Stimulated activated memory B cell treated with anti-CD40 and anti-IgM and Interleukin-4, amounts not matched to agents 10 μg/mL and 1 μg/mL and 100 μg/mL, for 72 hours (primary cell): ENCODE measurements around the gene CD160.
"Not testable (repeated sequence)": the region's sequence is repeated elsewhere in the genome, so short reads cannot be mapped to it uniquely, and the experiment has no call there.

Experiments used
- ATAC-seq: fragments of 150-1000 bp; cut with Tn5 transposase; 2 replicates; pipeline ENCODE4 v1.10.0; 2021
- H3K27ac Mint-ChIP-seq: one replicate; pipeline ENCODE4 v1.8.0; 2022; ENCODE audit warnings: mild to moderate bottlenecking, mixed read lengths
- H3K27me3 Mint-ChIP-seq: one replicate; pipeline ENCODE4 v1.8.0; 2022; ENCODE audit warnings: mixed read lengths
- H3K36me3 Mint-ChIP-seq: one replicate; pipeline ENCODE4 v1.8.0; 2022; ENCODE audit warnings: mixed read lengths
- H3K4me1 Mint-ChIP-seq: one replicate; pipeline ENCODE4 v1.8.0; 2022; ENCODE audit warnings: mixed read lengths
- H3K4me3 Mint-ChIP-seq: one replicate; pipeline ENCODE4 v1.8.0; 2022; ENCODE audit warnings: mild to moderate bottlenecking, moderate library complexity, mixed read lengths
- H3K9me3 Mint-ChIP-seq: one replicate; pipeline ENCODE4 v1.8.0; 2022; ENCODE audit warnings: mixed read lengths

Gene CD160

GRCh38 chr1:145702826-145703225 lies 16.5 kb upstream of the CD160 start:
- H3K27ac Mint-ChIP-seq, result no peak overlapping the region
- ATAC-seq, result no peak
- no peaks in the 10 kb centered on the region for H3K9me3 Mint-ChIP-seq
- no peaks in the 10 kb centered on the region for H3K36me3 Mint-ChIP-seq
- peaks cover 2% of the 10 kb centered on the region for H3K4me1 Mint-ChIP-seq
- H3K27me3 Mint-ChIP-seq, result peaks cover 8% of the 10 kb centered on the region
- H3K4me3 Mint-ChIP-seq, result no peak overlapping the region

DNA sequence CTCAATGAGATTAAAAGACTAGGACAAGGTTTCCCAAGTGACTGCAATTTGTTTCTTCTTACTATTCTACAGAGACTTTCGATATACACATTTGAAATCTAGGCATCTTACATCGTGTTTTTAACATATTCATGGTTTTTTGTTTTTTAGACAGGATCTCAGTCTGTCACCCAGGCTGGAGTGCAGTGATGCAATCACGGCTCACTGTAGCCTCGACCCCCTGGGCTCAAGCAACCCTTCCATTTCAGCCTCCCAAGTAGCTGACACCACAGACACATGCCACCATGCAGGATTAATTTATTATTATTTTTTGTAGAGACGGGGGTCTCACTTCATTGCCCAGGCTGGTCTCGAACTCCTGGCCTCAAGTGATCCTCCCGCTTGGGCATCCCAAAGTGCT lies 13.7 kb upstream of the CD160 start:
- H3K9me3 Mint-ChIP-seq, result peaks cover 2% of the 10 kb centered on the region
- no peak overlapping the region for H3K4me3 Mint-ChIP-seq
- H3K27ac Mint-ChIP-seq, result no peak overlapping the region
- peaks cover 17% of the 10 kb centered on the region for H3K27me3 Mint-ChIP-seq
- no peaks in the 10 kb centered on the region for H3K36me3 Mint-ChIP-seq
- ATAC-seq, result no peak
- peaks cover 6% of the 10 kb centered on the region for H3K4me1 Mint-ChIP-seq

DNA sequence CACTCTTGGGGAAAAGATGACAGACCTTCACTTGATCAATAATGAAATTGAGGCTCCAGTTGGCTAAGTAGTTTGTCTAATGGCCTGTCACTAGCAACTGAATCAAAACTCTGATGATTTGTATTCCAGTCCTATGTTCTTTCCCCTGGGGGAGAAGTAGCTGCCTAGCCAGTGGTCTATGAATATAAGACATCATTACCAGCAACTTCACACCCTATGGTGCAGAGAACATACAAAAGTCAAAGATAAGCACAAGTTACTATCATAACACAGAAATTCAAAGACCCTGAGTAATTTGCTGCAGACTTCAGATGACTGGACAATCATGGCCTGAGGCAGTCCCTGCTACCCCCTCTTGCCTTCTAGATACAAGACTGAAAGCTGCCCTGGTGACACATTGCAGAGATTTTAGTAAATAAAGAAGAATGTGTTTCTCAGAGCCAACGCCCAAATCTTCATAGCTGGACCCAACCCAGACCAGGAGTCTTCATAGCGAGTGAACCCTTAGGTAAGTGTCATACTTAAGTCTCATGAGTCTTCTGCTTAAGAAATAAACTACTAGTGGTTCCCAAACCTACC lies 13.1 kb upstream of the CD160 start:
- peaks cover 17% of the 10 kb centered on the region for H3K27me3 Mint-ChIP-seq
- ATAC-seq, result no peak
- peaks cover 2% of the 10 kb centered on the region for H3K9me3 Mint-ChIP-seq
- no peaks in the 10 kb centered on the region for H3K36me3 Mint-ChIP-seq
- H3K4me1 Mint-ChIP-seq, result peaks cover 6% of the 10 kb centered on the region
- H3K4me3 Mint-ChIP-seq, result no peak overlapping the region
- no peak overlapping the region for H3K27ac Mint-ChIP-seq

GRCh38 chr1:145707183-145707867 lies 12.0 kb upstream of the CD160 start, which contains the start of gene PDZK1:
TSS of gene PDZK1 (minus strand) at chr1:145707368. CDS start at chr1:145688021, 19,347 bp downstream.
- no peak for ATAC-seq
- H3K36me3 Mint-ChIP-seq, result no peaks in the 10 kb centered on the region
- no peak within 1 kb of the TSS for H3K27ac Mint-ChIP-seq
- peaks cover 6% of the 10 kb centered on the region for H3K4me1 Mint-ChIP-seq
- no peak within 1 kb of the TSS for H3K4me3 Mint-ChIP-seq
- peaks cover 17% of the 10 kb centered on the region for H3K27me3 Mint-ChIP-seq
- H3K9me3 Mint-ChIP-seq, result peaks cover 2% of the 10 kb centered on the region

DNA sequence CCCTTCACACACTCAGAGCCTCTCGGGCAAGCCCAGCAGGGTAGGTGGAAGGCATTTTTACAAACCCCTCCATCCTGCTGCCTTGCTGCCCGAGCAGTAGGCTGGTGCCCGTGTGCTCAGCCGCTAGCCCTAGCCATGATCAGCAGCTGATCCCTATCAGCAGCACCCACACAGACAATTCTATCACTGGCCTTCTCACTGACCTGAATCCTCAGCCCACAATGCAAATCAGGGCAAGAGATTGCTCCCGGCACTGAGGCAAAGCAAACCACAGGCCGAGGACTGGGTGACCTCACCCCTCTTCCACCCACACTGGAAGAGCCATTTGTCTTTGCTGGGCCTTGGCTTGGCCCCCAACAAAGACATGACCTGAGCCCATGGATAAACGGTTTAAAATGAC lies 11.2 kb upstream of the CD160 start:
- peaks cover 2% of the 10 kb centered on the region for H3K9me3 Mint-ChIP-seq
- H3K36me3 Mint-ChIP-seq, result no peaks in the 10 kb centered on the region
- H3K4me1 Mint-ChIP-seq, result peaks cover 6% of the 10 kb centered on the region
- no peak overlapping the region for H3K4me3 Mint-ChIP-seq
- peaks cover 15% of the 10 kb centered on the region for H3K27me3 Mint-ChIP-seq
- no peak overlapping the region for H3K27ac Mint-ChIP-seq
- ATAC-seq, result no peak

DNA sequence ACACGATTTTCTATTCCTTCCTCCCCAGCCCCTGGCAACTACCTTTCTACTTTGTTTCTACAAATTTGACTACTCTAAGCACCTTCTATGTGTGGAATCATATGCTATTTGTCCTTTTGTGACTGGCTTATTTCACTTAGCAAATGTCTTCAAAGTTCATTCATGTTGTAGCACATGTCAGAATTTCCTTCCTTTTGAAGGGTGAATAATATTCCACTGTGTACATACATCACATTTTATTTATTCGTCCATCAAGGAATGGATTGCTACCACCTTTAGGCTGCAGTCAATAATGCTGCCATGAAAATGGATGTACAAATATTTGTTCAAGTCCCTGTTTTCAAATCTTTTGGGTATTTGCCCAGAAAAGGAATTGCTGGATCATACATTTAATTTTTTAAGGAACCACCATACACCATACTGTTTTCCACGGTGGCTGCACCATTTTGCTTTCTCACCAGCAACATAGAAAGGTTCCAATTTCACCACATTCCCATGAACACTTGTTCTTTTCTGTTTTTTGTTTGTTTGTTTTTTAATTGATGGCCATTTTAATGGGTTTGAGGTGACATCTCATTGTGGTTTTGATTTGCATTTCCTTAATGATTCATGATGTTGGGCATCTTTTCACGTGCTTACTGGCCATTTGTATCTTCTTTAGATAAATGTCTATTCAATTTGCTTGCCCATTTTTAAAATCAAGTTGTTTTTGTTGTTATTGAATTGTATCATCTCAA lies 8.8 kb upstream of the CD160 start:
- Mint-ChIP-seq H3K27ac (no peak overlapping the region), H3K4me1 (peaks cover 6% of the 10 kb centered on the region), H3K4me3 (no peak overlapping the region), H3K27me3 (peaks cover 8% of the 10 kb centered on the region), H3K9me3 (peaks cover 2% of the 10 kb centered on the region), H3K36me3 (no peaks in the 10 kb centered on the region)
- ATAC-seq, result no peak

- ATAC-seq, result no peak
- Mint-ChIP-seq H3K4me1 (peaks cover 6% of the 10 kb centered on the region), H3K9me3 (peaks cover 2% of the 10 kb centered on the region), H3K36me3 (no peaks in the 10 kb centered on the region), H3K4me3 (no peak overlapping the region), H3K27ac (no peak overlapping the region), H3K27me3 (peaks cover 8% of the 10 kb centered on the region)
These were observed 8.1 kb upstream of the CD160 start for GRCh38 chr1:145711213-145711651.

DNA sequence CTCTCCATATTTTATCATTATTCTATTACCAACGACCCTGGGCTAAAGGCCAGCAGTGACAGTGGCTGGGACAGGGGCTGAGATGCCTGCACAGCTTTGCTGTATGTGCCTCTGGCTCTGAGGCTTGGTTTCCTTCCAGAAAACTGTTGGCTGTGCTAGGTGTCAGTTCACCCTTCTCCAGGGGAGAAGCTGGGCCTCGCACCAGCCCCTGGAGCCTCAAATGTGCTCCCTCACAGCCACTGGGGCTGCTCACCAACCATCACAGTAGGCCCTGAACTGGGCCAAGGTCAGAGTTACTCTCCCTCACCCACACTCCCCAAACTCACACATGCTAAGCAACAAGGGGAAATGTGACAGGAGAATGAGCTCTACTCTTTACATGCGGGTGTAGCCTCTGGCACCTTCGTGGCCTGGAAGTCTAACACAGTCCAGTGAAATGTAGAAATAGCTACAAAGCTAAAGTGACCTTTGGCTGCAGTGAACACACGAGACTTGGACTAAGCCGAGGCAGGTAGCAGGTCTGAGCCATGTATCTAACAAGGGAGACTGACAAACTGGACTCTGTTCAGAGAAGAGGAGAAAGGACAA lies 4.7 kb upstream of the CD160 start:
- peaks cover 2% of the 10 kb centered on the region for H3K9me3 Mint-ChIP-seq

GRCh38 chr1:145716641-145717345 lies 2.5 kb upstream of the CD160 start:
- no peak overlapping the region for H3K4me3 Mint-ChIP-seq
- H3K27ac Mint-ChIP-seq, result no peak overlapping the region
- peaks cover 13% of the 10 kb centered on the region for H3K27me3 Mint-ChIP-seq
- ATAC-seq, result no peak
- H3K36me3 Mint-ChIP-seq, result no peaks in the 10 kb centered on the region
- H3K4me1 Mint-ChIP-seq, result peaks cover 11% of the 10 kb centered on the region
- no peaks in the 10 kb centered on the region for H3K9me3 Mint-ChIP-seq

More for the DNA sequence above, 4.7 kb upstream of the CD160 start:
- Mint-ChIP-seq H3K27ac (no peak overlapping the region), H3K27me3 (peaks cover 8% of the 10 kb centered on the region), H3K4me3 (no peak overlapping the region), H3K4me1 (no peaks in the 10 kb centered on the region), H3K36me3 (no peaks in the 10 kb centered on the region)
- ATAC-seq, result no peak

- peaks cover 16% of the 10 kb centered on the region for H3K27me3 Mint-ChIP-seq
- H3K36me3 Mint-ChIP-seq, result no peaks in the 10 kb centered on the region
- peaks cover 12% of the 10 kb centered on the region for H3K4me1 Mint-ChIP-seq
- ATAC-seq, result no peak
- no peak overlapping the region for H3K27ac Mint-ChIP-seq
- H3K9me3 Mint-ChIP-seq, result no peaks in the 10 kb centered on the region
- no peak overlapping the region for H3K4me3 Mint-ChIP-seq
These were observed 1.5 kb upstream of the CD160 start for GRCh38 chr1:145717833-145718232.

DNA sequence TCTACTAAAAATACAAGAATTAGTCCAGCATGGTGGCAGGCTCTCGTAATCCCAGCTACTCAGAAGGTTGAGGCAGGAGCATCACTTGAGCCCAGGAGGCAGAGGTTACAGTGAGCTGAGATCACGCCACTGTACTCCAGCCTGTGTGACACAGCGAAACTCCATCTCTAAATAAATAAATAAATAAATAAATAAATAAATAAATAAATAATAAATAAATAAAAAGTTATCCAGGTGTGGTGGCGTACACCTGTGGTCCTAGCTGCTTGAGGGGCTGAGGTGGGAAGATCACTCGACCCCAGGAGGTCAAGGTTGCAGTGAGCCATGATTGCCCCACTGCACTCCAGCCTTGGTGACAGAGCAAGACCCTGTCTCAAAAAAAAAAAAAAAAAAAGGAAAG lies 834 bp upstream of the CD160 start:
- Mint-ChIP-seq H3K4me1 (peaks cover 12% of the 10 kb centered on the region), H3K27me3 (peaks cover 16% of the 10 kb centered on the region)
- ATAC-seq, H3K4me3 Mint-ChIP-seq, H3K36me3 Mint-ChIP-seq, H3K27ac Mint-ChIP-seq, H3K9me3 Mint-ChIP-seq: not testable (repeated sequence)

- ATAC-seq, result no peak
- H3K27ac Mint-ChIP-seq, result peak overlapping the region; percentile 42
- no peak overlapping the region for H3K4me3 Mint-ChIP-seq
- H3K9me3 Mint-ChIP-seq, result no peaks in the 10 kb centered on the region
- peaks cover 12% of the 10 kb centered on the region for H3K4me1 Mint-ChIP-seq
- peaks cover 16% of the 10 kb centered on the region for H3K27me3 Mint-ChIP-seq
- H3K36me3 Mint-ChIP-seq, result no peaks in the 10 kb centered on the region
These were observed 1.2 kb downstream of the CD160 start for GRCh38 chr1:145720556-145720877.

- ATAC-seq, result peak; percentile 86
- H3K4me1 Mint-ChIP-seq, result peaks cover 12% of the 10 kb centered on the region
These were observed 1.8 kb downstream of the CD160 start for GRCh38 chr1:145720878-145721671.

GRCh38 chr1:145726193-145726592 lies 6.9 kb downstream of the CD160 start:
- not testable (repeated sequence) for H3K4me1 Mint-ChIP-seq, H3K9me3 Mint-ChIP-seq, H3K36me3 Mint-ChIP-seq, H3K4me3 Mint-ChIP-seq, ATAC-seq, H3K27ac Mint-ChIP-seq, H3K27me3 Mint-ChIP-seq

More at GRCh38 chr1:145720878-145721671, 1.8 kb downstream of the CD160 start:
- Mint-ChIP-seq H3K27ac (peak overlapping the region; percentile 42), H3K9me3 (no peaks in the 10 kb centered on the region), H3K4me3 (peak overlapping the region; percentile 65), H3K36me3 (no peaks in the 10 kb centered on the region), H3K27me3 (peaks cover 16% of the 10 kb centered on the region)
